Measurements from ENCODE around the gene SKP1. TPM values are rescaled to one million over a fixed set of nuclear protein-coding genes. Genes with fewer than 3 reads are reported as not detected.
"Not testable (repeated sequence)": the region's sequence is repeated elsewhere in the genome, so short reads cannot be mapped to it uniquely, and the experiment has no call there.

The SKP1 gene
- total RNA-seq, 1 donor: 145 TPM

GRCh38 chr5:134223406-134224248, 46.9 kb upstream of the SKP1 start:
- no peak for DNase-seq (ENCODE audit: insufficient read length, low spot score, missing footprints)
- peaks cover 80% of the 10 kb centered on the region for H3K79me2 ChIP-seq (ENCODE audit: insufficient read depth, low read length)
- H2AFZ ChIP-seq (ENCODE audit: low read length): no peak overlapping the region
- no peak for TF ChIP-seq CTCF (IDR thresholded peaks at IDR 0.05; ENCODE audit: extremely low read depth, low read depth, low read length)
- H3K27ac ChIP-seq (ENCODE audit: low read depth, low read length): peak overlapping the region; percentile 99
- H3K27me3 ChIP-seq (ENCODE audit: insufficient read depth, low read length): no peaks in the 10 kb centered on the region
- H3K36me3 ChIP-seq (ENCODE audit: insufficient read depth, low read length): peaks cover 7% of the 10 kb centered on the region
- H4K20me1 ChIP-seq (ENCODE audit: insufficient read depth, low read length): peaks cover 63% of the 10 kb centered on the region
- H3K4me3 ChIP-seq (ENCODE audit: insufficient read depth, low read length): peak overlapping the region; percentile 95
- no peaks in the 10 kb centered on the region for H3K9me3 ChIP-seq (ENCODE audit: low read depth, low read length)
- peak overlapping the region; percentile 75 for H3K4me2 ChIP-seq (ENCODE audit: insufficient read depth, low read length)
- H3K4me1 ChIP-seq (ENCODE audit: insufficient read depth, low read length): peaks cover 29% of the 10 kb centered on the region

GRCh38 chr5:134221690-134222089, 44.9 kb upstream of the SKP1 start:
- not testable (repeated sequence) for H3K36me3 ChIP-seq (ENCODE audit: insufficient read depth, low read length); H3K4me2 ChIP-seq (ENCODE audit: insufficient read depth, low read length); H3K4me3 ChIP-seq (ENCODE audit: insufficient read depth, low read length); H2AFZ ChIP-seq (ENCODE audit: low read length); H3K27me3 ChIP-seq (ENCODE audit: insufficient read depth, low read length); H3K9me3 ChIP-seq (ENCODE audit: low read depth, low read length); H3K27ac ChIP-seq (ENCODE audit: low read depth, low read length); DNase-seq (ENCODE audit: insufficient read length, low spot score, missing footprints)
- peaks cover 95% of the 10 kb centered on the region for H3K79me2 ChIP-seq (ENCODE audit: insufficient read depth, low read length)
- peaks cover 79% of the 10 kb centered on the region for H4K20me1 ChIP-seq (ENCODE audit: insufficient read depth, low read length)
- H3K4me1 ChIP-seq (ENCODE audit: insufficient read depth, low read length): peaks cover 25% of the 10 kb centered on the region

- TF ChIP-seq CTCF (IDR thresholded peaks at IDR 0.05; ENCODE audit: extremely low read depth, low read depth, low read length): no peak
- Histone ChIP-seq H3K36me3 (ENCODE audit: insufficient read depth, low read length) (peaks cover 6% of the 10 kb centered on the region), H3K9me3 (ENCODE audit: low read depth, low read length) (peaks cover 2% of the 10 kb centered on the region), H4K20me1 (ENCODE audit: insufficient read depth, low read length) (peaks cover 91% of the 10 kb centered on the region), H3K4me3 (ENCODE audit: insufficient read depth, low read length) (no peak overlapping the region), H3K4me2 (ENCODE audit: insufficient read depth, low read length) (no peak overlapping the region), H3K79me2 (ENCODE audit: insufficient read depth, low read length) (peaks cover 100% of the 10 kb centered on the region), H3K27me3 (ENCODE audit: insufficient read depth, low read length) (no peaks in the 10 kb centered on the region), H3K4me1 (ENCODE audit: insufficient read depth, low read length) (no peaks in the 10 kb centered on the region), H3K27ac (ENCODE audit: low read depth, low read length) (no peak overlapping the region), H2AFZ (ENCODE audit: low read length) (no peak overlapping the region)
- DNase-seq (ENCODE audit: insufficient read length, low spot score, missing footprints): no peak
Observed at GRCh38 chr5:134215757-134216156, 39.0 kb upstream of the SKP1 start.

GRCh38 chr5:134211263-134212031, 34.7 kb upstream of the SKP1 start:
- H3K9me3 ChIP-seq (ENCODE audit: low read depth, low read length); DNase-seq (ENCODE audit: insufficient read length, low spot score, missing footprints); H3K27me3 ChIP-seq (ENCODE audit: insufficient read depth, low read length); H3K4me3 ChIP-seq (ENCODE audit: insufficient read depth, low read length); H3K4me2 ChIP-seq (ENCODE audit: insufficient read depth, low read length); H3K4me1 ChIP-seq (ENCODE audit: insufficient read depth, low read length); H3K36me3 ChIP-seq (ENCODE audit: insufficient read depth, low read length); H2AFZ ChIP-seq (ENCODE audit: low read length): not testable (repeated sequence)
- Histone ChIP-seq H3K27ac (ENCODE audit: low read depth, low read length) (peak overlapping the region; percentile 10), H4K20me1 (ENCODE audit: insufficient read depth, low read length) (peaks cover 95% of the 10 kb centered on the region), H3K79me2 (ENCODE audit: insufficient read depth, low read length) (peaks cover 100% of the 10 kb centered on the region)
